HG03139 (cell line): ENCODE data around the gene PM20D1.

Source experiments
- ATAC-seq: cut with Tn5 transposase; IDR thresholded peaks from one replicate; pipeline ENCODE4 v1.9.1; 2021; ENCODE audit not compliant: unreplicated experiment

PM20D1 gene

DNA sequence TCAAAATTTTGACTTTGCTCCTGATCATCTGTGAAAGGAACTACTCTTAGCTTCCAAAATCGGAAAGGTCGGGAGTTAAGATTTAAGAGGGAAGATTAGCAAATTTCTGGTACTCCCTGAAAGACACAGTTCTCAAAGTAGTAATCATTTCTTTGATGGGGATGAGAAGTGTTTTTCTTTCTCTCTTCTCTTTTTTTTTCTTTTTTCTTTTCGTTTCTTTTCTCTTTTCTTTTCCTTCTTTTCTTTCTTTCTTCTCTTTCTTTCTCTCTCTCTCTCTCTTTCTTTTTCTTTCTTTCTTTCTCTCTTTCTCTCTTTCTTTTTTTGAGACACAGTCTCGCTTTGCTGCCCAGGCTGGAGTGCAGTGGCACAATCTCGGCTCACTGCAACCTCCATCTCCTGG lies 69.6 kb downstream of the PM20D1 start:
- no peak for ATAC-seq
